HG02642 (cell line): ENCODE measurements around the gene PDK2.

ENCODE experiments used
- ATAC-seq: cut with Tn5 transposase; IDR thresholded peaks from one replicate; pipeline ENCODE4 v1.9.1; 2021; ENCODE audit warnings: mild to moderate bottlenecking; ENCODE audit not compliant: unreplicated experiment, poor library complexity

The PDK2 gene

GRCh38 chr17:50094753-50095619, at the start of gene PDK2:
Gene PDK2, plus strand, starts transcription at chr17:50095351. Its CDS starts 85 bp downstream, at chr17:50095436.
- ATAC-seq: peak; percentile 95

GRCh38 chr17:50046179-50046578, 49.0 kb upstream of the PDK2 start:
- ATAC-seq: no peak

GRCh38 chr17:50046667-50047066, 48.5 kb upstream of the PDK2 start:
- ATAC-seq: no peak

GRCh38 chr17:50047083-50047482, 48.1 kb upstream of the PDK2 start:
- no peak for ATAC-seq

GRCh38 chr17:50047488-50048126, 47.5 kb upstream of the PDK2 start:
- no peak for ATAC-seq

GRCh38 chr17:50048146-50048720, 46.9 kb upstream of the PDK2 start:
- ATAC-seq: no peak

- no peak for ATAC-seq
These were observed 46.2 kb upstream of the PDK2 start for GRCh38 chr17:50048988-50049387.

GRCh38 chr17:50049636-50050035, 45.5 kb upstream of the PDK2 start:
- ATAC-seq: no peak

- ATAC-seq: no peak
These were observed 44.6 kb upstream of the PDK2 start for GRCh38 chr17:50050431-50051032.

GRCh38 chr17:50051082-50051576, 44.0 kb upstream of the PDK2 start:
- ATAC-seq: no peak

- ATAC-seq: no peak
These were observed 43.5 kb upstream of the PDK2 start for GRCh38 chr17:50051606-50052005.

- ATAC-seq: no peak
These were observed 42.8 kb upstream of the PDK2 start for GRCh38 chr17:50052241-50052796.

GRCh38 chr17:50052822-50053653, 42.1 kb upstream of the PDK2 start:
- ATAC-seq: no peak

- no peak for ATAC-seq
These were observed 41.5 kb upstream of the PDK2 start for GRCh38 chr17:50053654-50053960.

- ATAC-seq: no peak
These were observed 40.1 kb upstream of the PDK2 start for GRCh38 chr17:50055055-50055425.

- peak; percentile 40 for ATAC-seq
These were observed 39.5 kb upstream of the PDK2 start, which contains the start of gene ITGA3 for GRCh38 chr17:50055426-50056216. Gene ITGA3, plus strand, starts transcription at chr17:50056110. Its CDS starts 330 bp downstream, at chr17:50056440.

- peak; percentile 58 for ATAC-seq
These were observed 38.8 kb upstream of the PDK2 start for GRCh38 chr17:50056217-50056960.

GRCh38 chr17:50056961-50057330, 38.2 kb upstream of the PDK2 start:
- ATAC-seq: no peak
